Hematopoietic multipotent progenitor cell treated with erythropoietin and hydrocortisone succinate and interleukin-3 and kit ligand, for 8 days (in vitro differentiated cells): ENCODE results near the gene PRX.

ENCODE experiments used
- DNase-seq: peaks from one replicate; pipeline ENCODE4 v3.0.0-alpha.2; 2015

Gene PRX

DNA sequence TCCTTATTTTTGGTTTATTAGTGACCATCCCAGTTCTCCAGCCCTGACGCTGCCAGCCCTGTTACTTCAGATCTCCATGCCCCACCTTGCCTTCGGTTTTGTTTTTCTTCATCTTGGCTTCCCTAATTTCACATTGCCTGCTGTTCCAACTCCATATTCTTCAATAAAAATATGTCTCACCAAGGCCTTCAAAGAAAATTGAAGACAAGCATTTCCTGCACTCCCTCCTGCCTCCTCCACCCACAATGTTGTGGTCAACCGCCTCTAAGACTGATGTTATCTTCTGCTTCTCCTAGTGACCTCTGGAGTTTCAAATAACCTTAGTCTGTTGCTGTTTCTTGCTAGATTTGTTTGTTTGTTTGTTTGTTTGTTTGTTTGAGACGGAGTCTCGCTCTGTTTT lies 50.1 kb downstream of the PRX start:
- DNase-seq, result peak; percentile 62

DNA sequence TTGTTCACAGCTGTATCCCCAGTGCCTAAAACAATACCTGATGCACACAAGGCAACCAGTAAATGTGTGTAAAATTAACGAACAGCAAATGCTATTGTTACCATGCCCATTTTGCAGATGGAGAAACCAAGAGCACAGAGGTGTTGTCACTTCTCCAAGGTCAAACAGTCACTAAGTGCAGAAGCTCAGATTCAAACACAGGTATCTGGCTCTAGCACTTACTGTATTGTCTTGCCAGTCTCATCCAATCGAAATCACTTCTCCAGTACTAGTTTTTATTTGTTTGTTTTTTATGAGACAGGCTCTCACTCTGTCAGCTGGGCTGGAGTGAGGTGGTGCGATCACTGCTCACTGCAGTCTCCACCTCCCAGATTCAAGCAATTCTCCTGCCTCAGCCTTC lies 51.0 kb downstream of the PRX start:
- no peak for DNase-seq

DNA sequence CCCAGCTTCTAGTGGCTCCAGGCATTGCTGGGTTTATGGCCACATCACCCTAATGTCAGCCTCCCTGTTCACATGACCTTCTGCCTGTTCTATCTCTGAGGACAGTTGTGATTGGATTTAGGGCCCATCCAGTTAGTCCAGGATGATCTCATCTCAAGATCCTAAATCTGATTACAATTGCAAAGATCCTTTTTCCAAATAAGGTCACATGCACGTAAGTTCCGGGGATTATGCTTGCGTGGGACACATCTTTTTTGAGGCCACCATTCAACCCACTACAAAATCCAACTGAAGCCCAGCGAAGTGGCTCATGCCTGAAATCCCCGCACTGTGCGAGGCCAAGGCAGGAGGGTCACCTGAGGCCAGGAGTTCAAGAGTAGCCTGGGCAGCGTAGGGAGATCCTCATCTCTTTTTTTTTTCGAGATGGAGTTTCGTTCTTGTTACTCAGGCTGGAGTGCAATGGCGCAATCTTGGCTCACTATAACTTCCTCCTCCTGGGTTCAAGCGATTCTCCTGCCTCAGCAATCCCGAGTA lies 52.4 kb downstream of the PRX start:
- no peak for DNase-seq

DNA sequence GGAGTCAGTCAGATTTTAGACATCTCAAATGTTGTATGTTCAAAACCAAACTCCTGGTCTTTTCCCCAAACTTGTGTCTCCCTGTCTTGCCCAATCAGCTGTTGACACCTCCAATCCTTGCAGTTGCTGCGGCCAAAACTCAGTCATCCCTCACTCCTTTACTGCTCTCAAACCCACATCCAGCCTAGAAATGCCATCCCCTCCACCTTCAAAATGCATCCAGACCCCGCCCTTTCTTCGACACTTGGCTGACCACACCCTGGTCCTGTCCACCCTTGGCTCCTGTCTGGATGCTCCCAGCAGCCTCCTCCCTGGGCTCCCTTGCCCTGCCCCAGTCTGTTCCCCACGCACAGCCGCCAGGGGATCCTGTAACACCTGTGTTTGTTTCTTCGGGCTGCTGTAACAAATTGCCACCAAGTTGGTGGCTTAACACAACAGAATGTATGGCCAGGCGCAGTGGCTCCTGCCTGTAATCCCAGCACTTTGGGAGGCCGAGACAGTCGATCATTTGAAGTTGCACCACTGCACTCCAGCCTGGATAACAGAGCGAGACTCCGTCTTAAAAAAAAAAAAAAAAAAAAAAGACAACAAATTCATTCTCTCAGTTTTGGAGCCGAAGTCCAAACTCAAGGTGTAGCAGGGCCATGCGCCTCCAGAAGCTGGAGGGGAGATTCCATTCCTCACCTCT lies 53.0 kb downstream of the PRX start:
- no peak for DNase-seq

DNA sequence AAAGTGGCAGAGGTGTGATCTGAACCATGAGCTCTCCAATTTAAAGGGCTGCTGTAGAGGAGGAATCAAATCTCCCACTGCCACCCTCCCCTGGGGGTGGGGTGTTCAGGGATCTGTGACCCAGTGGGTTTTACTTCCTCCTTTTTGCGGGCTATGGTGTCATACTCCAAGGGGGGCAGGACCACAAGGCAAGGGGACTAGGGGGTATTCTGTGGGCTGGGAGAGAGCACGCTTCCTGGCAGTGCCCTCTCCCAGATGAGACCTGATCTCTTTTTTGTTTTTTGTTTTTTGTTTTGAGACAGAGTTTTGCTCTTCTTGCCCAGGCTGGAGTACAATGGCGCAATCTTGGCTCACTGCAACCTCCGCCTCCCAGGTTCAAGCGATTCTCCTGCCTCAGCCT lies 54.4 kb downstream of the PRX start:
- DNase-seq, result peak; percentile 19

DNA sequence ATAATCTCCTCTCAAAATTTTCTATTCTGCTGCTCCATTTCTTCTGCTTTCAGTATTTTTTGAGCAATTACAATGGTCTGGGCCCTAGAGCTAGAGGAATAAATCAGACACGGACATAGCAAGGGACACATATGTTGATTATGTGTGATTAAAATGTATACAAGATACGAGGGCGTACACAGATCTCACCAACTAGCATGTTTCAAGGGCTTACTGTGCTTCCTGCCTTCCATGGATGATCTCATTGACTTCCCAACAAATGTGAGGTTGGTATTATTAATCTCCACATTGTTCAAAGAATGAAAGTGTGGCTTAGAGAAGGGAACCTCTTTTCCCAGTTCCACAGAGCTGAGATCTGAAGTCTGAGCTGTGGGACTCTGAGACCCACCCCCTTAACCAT lies 55.5 kb downstream of the PRX start:
- no peak for DNase-seq

DNA sequence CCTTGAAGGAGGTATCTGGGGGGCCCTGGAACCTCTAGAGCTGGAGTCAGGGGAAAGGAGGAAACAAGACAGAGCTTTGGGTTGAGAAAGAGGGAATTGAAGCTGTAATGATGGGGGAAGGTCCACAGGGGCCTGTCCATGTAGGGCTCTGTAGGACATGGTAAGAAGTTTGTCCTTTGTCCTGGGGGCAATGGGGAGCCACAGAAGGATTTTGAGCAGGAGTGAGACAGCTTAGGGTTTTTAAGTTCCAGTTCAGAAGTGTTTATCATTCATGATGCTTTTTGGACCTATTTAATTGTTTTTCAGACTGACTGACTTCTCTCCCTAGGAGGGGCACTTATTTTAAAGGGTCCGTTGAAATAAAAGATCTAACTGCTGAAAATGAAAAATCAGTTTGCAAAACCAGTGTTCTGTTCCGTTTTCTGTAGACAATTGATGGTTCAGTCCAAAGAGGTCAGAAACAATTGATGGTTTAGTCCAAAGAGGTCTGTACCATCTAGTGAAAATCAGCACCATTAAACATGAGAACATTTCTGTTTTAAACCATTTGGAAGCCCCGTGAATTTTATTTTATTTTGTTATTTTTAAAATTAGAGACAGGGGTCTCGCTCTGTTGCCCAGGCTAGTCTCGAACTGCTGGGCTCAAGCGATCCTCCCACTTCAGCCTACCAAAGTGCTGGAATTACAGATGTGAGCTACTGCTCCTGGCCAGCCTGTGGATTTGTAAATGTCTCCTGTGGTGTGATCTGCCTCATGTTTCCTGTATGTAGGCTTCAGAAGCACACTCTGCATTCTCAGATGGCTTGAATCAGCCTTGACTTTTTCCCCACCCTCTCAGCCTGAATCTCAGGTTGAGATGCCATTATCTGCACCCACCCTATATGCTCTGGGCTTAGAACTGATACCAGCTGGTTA lies 56.2 kb downstream of the PRX start:
- DNase-seq, result no peak

DNA sequence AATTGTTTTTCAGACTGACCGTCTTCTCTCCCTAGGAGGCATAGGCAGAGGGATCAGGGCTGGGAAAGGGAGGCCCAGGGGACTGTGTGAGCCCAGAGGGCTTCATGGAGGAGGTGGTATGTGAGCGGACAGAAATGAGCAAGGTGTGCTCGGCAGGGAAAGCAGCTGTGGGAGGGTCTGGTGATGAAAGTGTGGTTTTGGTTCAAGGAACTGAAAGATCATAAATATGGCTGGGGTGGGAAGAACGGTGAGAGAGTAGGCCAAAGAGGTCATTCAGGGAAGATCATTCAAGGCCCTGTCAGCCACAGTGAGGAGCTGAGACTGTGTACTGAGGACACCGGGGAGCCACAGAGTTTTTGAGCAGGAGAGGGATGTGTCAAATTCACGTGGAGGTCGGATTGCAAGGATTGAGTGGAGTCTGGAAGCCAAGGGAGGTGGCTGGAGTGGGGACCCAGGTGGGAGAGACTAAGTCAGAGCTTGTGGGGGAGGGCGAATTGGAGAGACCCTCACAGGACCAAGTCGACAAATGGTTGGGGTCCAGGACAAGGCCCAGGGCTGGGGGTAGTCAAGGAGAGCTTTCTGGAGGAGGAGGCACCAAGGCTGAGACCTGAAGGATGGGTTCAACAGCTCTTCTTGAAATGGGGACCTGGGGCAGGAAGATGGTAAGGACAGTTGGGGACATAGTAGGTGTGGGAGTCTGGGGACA lies 57.0 kb downstream of the PRX start:
- no peak for DNase-seq

DNA sequence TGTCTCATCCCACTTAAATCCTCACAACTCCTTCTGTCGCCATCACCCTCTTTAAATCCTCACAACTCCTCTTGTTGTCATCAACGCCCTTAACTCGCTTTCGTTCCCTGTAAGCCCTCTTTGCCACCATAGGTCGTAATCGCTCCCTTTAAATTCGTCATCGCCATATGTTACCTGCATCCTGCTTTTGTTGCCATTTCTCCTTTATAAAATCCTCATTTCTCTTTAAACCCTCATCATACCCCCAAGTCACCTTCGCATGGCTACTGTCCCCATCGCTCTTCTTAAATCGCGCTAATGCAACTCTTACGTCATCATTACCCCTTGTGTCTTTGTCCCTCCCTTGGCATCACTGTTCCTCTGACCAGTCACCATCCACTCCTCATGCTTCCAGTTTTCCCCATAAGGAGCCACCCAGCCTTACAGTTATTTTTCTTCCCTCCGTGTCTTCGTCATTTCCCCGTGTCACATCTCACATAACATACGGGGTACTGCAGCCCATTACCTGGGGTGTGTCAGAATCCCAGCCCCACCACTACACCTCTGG lies 64.1 kb downstream of the PRX start:
- peak; percentile 56 for DNase-seq

DNA sequence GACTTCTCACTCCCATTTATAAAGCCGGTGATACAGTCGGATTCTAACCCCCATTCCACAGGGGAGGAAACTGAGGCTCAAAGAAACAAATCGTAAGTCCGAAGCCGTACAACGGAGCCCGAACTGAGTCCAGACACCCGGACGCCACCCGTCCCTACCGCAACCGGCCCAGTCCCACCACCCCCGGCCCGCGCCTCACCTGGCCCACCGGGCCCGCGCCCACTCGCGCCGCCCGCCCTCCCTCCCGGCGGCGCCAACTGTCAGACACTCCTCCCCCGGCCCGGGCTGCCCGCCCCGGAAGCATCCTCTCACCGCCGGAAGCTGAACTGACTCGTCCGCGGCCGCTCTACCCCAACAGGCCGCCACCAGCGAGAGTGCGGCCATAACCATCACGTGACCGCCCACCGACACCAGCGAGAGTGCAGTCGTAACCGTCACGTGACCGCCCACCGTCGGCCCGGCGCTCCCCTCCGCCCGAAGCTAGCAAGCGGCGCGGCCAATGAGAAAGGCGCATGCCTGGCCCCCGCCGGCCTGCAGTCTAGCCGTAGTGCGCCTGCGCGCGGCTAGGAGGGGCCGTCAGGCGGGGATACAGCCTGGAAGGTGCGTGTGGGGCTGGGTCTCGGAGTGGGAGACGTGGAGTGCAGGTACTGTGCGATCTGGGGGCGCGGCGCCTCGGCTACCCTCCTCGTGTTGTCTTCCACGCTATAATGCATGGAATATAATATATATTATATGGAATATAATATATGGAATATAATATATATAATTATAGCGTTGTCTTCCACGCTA lies 64.9 kb downstream of the PRX start, which contains the start of the genes C19orf47 and PLD3:
TSS of gene C19orf47 (minus strand) at position 273 of the 789 bp plus-strand sequence. CDS start 6,540 bp downstream, outside the sequence.
TSS of gene PLD3 (plus strand) at position 571 of the 789 bp plus-strand sequence. CDS start 17,789 bp downstream, outside the sequence.
- peak; percentile 99 for DNase-seq

DNA sequence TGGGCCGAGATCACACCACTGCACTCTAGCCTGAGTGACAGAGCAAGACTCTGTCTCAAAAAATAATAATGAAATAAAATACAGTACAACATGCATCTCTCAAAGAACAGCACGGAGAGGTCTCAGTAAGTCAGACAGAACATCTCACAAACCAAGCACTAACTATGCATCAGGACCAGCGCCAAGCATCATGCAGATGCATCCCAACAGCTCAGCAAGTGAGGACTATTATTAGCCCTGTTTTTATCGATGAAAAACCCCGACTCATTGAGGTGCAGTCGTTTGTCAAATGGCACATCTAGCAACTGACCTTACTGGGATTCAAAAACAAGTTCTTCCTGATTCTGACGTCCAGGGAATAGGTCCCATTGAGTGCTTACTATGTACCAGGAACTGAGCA lies 68.8 kb downstream of the PRX start:
- DNase-seq, result no peak
